Neural cell (in vitro differentiated cells): Measurements from ENCODE around the gene NCOA7. TPM values are rescaled to one million over a fixed set of nuclear protein-coding genes. Genes with fewer than 3 reads are reported as not detected.

Experiments used
- H2AFZ ChIP-seq: fragments of 200-600, 300-800 bp; sonication (generic), shearing (Covaris generic); 2 replicates; pipeline ENCODE4 v1.6.0; 2014; ENCODE audit warnings: low read depth, mild to moderate bottlenecking, antibody characterized with exemption, low read length, moderate library complexity
- H3F3A ChIP-seq: fragments of 200-600 bp; shearing (Covaris generic); 2 replicates; pipeline ENCODE4 v1.6.1; 2016; ENCODE audit warnings: mild to moderate bottlenecking, moderate library complexity, mixed read lengths, antibody characterized with exemption, low read length; ENCODE audit not compliant: insufficient read depth, poor library complexity, severe bottlenecking
- H3K27ac ChIP-seq: fragments of 200-600, 300-800 bp; sonication (generic), shearing (Covaris generic); 2 replicates; pipeline ENCODE4 v1.5.1; 2014; ENCODE audit warnings: mild to moderate bottlenecking, low read length, moderate library complexity
- H3K27me3 ChIP-seq: fragments of 300-800, 200-600 bp; sonication (generic), shearing (Covaris generic); 2 replicates; pipeline ENCODE4 v1.6.0; 2014; ENCODE audit warnings: mild to moderate bottlenecking, low read depth, low read length, moderate library complexity; ENCODE audit not compliant: insufficient read depth
- H3K36me3 ChIP-seq: fragments of 300-800, 200-600 bp; sonication (generic), shearing (Covaris generic); 2 replicates; pipeline ENCODE4 v1.5.1; 2014; ENCODE audit warnings: mild to moderate bottlenecking, antibody characterized with exemption, low read length, moderate library complexity; ENCODE audit not compliant: insufficient read depth
- H3K4me2 ChIP-seq: fragments of 300-800, 200-600 bp; sonication (generic), shearing (Covaris generic); 2 replicates; pipeline ENCODE4 v1.6.0; 2014; ENCODE audit warnings: mild to moderate bottlenecking, low read length
- H3K4me3 ChIP-seq: fragments of 300-800, 200-600 bp; sonication (generic), shearing (Covaris generic); 2 replicates; pipeline ENCODE4 v1.5.1; 2014; ENCODE audit warnings: mild to moderate bottlenecking, low read length, moderate library complexity
- H3K79me2 ChIP-seq: fragments of 200-600 bp; shearing (Covaris generic); replicated peaks from 2 replicates; pipeline ENCODE4 v1.6.0; 2014; ENCODE audit warnings: mild to moderate bottlenecking, low read length, moderate library complexity; ENCODE audit not compliant: insufficient read depth
- H3K9ac ChIP-seq: fragments of 300-800, 200-600 bp; sonication (generic), shearing (Covaris generic); 2 replicates; pipeline ENCODE4 v1.6.1; 2016; ENCODE audit warnings: mild to moderate bottlenecking, low read length, mixed read lengths
- H3K9me2 ChIP-seq: fragments of 200-600 bp; shearing (Covaris generic); 2 replicates; pipeline ENCODE4 v1.6.1; 2016; ENCODE audit warnings: mild to moderate bottlenecking, low read length, mixed read lengths; ENCODE audit not compliant: insufficient read depth
- H3K9me3 ChIP-seq: fragments of 200-600, 300-800 bp; sonication (generic), shearing (Covaris generic); 2 replicates; pipeline ENCODE4 v1.6.1; 2016; ENCODE audit warnings: mild to moderate bottlenecking, mixed run types, low read length, moderate library complexity, mixed read lengths
- H4K20me1 ChIP-seq: fragments of 200-600 bp; shearing (Covaris generic); 2 replicates; pipeline ENCODE4 v1.6.1; 2016; ENCODE audit warnings: mild to moderate bottlenecking, mixed run types; ENCODE audit not compliant: insufficient read depth
- EP300 ChIP-seq: fragments of 450-650 bp; conservative IDR thresholded peaks from 2 replicates; pipeline ENCODE4 v1.6.1; 2014; ENCODE audit warnings: antibody characterized with exemption, mild to moderate bottlenecking, moderate library complexity; ENCODE audit not compliant: poor library complexity, severe bottlenecking
- EZH2 ChIP-seq: fragments of 200-600, 300-800 bp; shearing (Covaris generic), sonication (generic); IDR thresholded peaks from 2 replicates; pipeline ENCODE4 v1.6.1; 2014; ENCODE audit warnings: antibody characterized with exemption, low read length, borderline replicate concordance, mild to moderate bottlenecking; ENCODE audit not compliant: insufficient read depth, poor library complexity, severe bottlenecking
- MXI1 ChIP-seq: fragments of 450-650 bp; conservative IDR thresholded peaks from 2 replicates; pipeline ENCODE4 v1.6.1; 2014; ENCODE audit warnings: antibody characterized with exemption, mild to moderate bottlenecking; ENCODE audit not compliant: poor library complexity, severe bottlenecking
- POLR2AphosphoS5 ChIP-seq: IDR thresholded peaks from 2 replicates; pipeline ENCODE4 v1.6.1; 2012
- RAD21 ChIP-seq: fragments of 450-650 bp; conservative IDR thresholded peaks from 2 replicates; pipeline ENCODE4 v1.6.1; 2014; ENCODE audit warnings: antibody characterized with exemption, mild to moderate bottlenecking, moderate library complexity
- SMC3 ChIP-seq: fragments of 450-650 bp; conservative IDR thresholded peaks from 2 replicates; pipeline ENCODE4 v1.6.1; 2014; ENCODE audit warnings: antibody characterized with exemption, mild to moderate bottlenecking, moderate library complexity; ENCODE audit not compliant: poor library complexity
- TAF1 ChIP-seq: IDR thresholded peaks from 2 replicates; pipeline ENCODE4 v1.6.1; 2012; ENCODE audit warnings: low read depth
- polyA plus RNA-seq: library from polyadenylated mRNA; depleted of rRNA; stranded (reverse); fragments of >200 nt; gene quantifications from 2 replicates; pipeline ENCODE4 v1.2.3, GENCODE V29; 2014
- TF ChIP-seq, protein P1 (sequence below): fragments of 450-650 bp; IDR thresholded peaks from 2 replicates; pipeline ENCODE4 v1.5.1; 2014; ENCODE audit warnings: antibody characterized with exemption, mild to moderate bottlenecking, moderate library complexity; ENCODE audit not compliant: poor library complexity, severe bottlenecking
- TF ChIP-seq, protein P2 (sequence below): IDR thresholded peaks from 2 replicates; pipeline ENCODE4 v1.6.1; 2012; ENCODE audit warnings: borderline replicate concordance

Gene NCOA7
- polyA plus RNA-seq, 1 donor from 2014 or later: 17.1 TPM

- H3K9ac ChIP-seq: no peak overlapping the region
- no peaks in the 10 kb centered on the region for H4K20me1 ChIP-seq
- H3K9me2 ChIP-seq: no peaks in the 10 kb centered on the region
- no peaks in the 10 kb centered on the region for H3K36me3 ChIP-seq
- no peaks in the 10 kb centered on the region for H3F3A ChIP-seq
- no peaks in the 10 kb centered on the region for H3K27me3 ChIP-seq
- no peak overlapping the region for H3K4me3 ChIP-seq
- no peak overlapping the region for H3K4me2 ChIP-seq
- no peak overlapping the region for H3K27ac ChIP-seq
- no peak overlapping the region for H2AFZ ChIP-seq
- no peak for TF ChIP-seq SMC3
- no peak for TF ChIP-seq EP300
- no peak for TF ChIP-seq MXI1
- TF ChIP-seq, protein P1, sequence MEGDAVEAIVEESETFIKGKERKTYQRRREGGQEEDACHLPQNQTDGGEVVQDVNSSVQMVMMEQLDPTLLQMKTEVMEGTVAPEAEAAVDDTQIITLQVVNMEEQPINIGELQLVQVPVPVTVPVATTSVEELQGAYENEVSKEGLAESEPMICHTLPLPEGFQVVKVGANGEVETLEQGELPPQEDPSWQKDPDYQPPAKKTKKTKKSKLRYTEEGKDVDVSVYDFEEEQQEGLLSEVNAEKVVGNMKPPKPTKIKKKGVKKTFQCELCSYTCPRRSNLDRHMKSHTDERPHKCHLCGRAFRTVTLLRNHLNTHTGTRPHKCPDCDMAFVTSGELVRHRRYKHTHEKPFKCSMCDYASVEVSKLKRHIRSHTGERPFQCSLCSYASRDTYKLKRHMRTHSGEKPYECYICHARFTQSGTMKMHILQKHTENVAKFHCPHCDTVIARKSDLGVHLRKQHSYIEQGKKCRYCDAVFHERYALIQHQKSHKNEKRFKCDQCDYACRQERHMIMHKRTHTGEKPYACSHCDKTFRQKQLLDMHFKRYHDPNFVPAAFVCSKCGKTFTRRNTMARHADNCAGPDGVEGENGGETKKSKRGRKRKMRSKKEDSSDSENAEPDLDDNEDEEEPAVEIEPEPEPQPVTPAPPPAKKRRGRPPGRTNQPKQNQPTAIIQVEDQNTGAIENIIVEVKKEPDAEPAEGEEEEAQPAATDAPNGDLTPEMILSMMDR: no peak
- TF ChIP-seq, protein P2, sequence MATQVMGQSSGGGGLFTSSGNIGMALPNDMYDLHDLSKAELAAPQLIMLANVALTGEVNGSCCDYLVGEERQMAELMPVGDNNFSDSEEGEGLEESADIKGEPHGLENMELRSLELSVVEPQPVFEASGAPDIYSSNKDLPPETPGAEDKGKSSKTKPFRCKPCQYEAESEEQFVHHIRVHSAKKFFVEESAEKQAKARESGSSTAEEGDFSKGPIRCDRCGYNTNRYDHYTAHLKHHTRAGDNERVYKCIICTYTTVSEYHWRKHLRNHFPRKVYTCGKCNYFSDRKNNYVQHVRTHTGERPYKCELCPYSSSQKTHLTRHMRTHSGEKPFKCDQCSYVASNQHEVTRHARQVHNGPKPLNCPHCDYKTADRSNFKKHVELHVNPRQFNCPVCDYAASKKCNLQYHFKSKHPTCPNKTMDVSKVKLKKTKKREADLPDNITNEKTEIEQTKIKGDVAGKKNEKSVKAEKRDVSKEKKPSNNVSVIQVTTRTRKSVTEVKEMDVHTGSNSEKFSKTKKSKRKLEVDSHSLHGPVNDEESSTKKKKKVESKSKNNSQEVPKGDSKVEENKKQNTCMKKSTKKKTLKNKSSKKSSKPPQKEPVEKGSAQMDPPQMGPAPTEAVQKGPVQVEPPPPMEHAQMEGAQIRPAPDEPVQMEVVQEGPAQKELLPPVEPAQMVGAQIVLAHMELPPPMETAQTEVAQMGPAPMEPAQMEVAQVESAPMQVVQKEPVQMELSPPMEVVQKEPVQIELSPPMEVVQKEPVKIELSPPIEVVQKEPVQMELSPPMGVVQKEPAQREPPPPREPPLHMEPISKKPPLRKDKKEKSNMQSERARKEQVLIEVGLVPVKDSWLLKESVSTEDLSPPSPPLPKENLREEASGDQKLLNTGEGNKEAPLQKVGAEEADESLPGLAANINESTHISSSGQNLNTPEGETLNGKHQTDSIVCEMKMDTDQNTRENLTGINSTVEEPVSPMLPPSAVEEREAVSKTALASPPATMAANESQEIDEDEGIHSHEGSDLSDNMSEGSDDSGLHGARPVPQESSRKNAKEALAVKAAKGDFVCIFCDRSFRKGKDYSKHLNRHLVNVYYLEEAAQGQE: no peak
- no peak for TF ChIP-seq TAF1
- TF ChIP-seq EZH2: no peak
- no peak for TF ChIP-seq RAD21
- TF ChIP-seq POLR2AphosphoS5: no peak
- H3K9me3 ChIP-seq: no peaks in the 10 kb centered on the region
- H3K79me2 ChIP-seq: no peaks in the 10 kb centered on the region
These were observed 149.0 kb downstream of the NCOA7 start for GRCh38 chr6:125939791-125940190.

DNA sequence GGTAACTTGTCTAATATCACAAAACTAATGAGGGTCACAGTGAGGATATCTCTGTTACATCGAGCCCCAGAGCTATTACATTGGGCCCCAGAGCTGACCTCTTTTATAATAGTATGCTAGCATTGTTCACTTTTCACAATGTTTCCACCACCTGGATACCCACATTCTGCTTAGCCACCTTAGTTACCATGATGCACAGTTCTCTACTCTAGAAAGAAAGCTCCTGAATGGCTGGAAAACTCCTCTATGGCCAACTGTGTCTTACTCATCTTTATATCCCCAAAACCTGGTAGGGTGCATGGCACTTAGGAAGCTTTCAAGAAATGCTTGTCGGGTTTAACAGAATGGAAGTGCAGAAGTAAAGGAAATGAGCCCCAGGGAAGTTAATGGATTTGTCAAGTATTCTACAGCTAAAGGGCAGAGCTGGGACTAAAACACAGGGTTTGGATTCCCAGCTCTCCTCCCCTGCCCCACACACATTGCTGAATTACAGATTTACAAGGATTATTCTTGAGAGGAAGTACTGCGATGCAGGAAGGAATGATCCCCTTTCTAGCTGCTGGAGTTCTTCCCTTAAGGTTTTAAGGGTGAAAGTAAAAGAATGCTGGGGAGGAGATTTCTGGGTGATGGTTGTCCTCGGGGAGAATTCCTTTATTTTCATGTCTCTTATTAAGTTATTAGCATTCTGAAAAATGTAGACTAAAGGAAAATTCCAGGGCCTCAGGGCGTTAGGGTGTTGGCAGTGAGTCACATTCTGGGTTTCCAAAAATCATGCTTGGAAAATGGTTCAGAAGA lies 149.7 kb downstream of the NCOA7 start:
- TF ChIP-seq EZH2: no peak
- no peak for TF ChIP-seq MXI1
- no peak for TF ChIP-seq POLR2AphosphoS5
- no peak for TF ChIP-seq TAF1
- no peak for TF ChIP-seq EP300
- TF ChIP-seq RAD21: no peak
- TF ChIP-seq, protein P2: no peak
- TF ChIP-seq, protein P1: no peak
- no peak for TF ChIP-seq SMC3
- Histone ChIP-seq H3K36me3 (no peaks in the 10 kb centered on the region), H3K27me3 (no peaks in the 10 kb centered on the region), H2AFZ (no peak overlapping the region), H3K27ac (no peak overlapping the region), H3F3A (no peaks in the 10 kb centered on the region), H3K4me3 (no peak overlapping the region), H3K9me3 (no peaks in the 10 kb centered on the region), H3K79me2 (no peaks in the 10 kb centered on the region), H3K9me2 (no peaks in the 10 kb centered on the region), H4K20me1 (no peaks in the 10 kb centered on the region), H3K4me2 (no peak overlapping the region), H3K9ac (no peak overlapping the region)
